ENCODE data around the gene INPP5K.
"Not testable (repeated sequence)": the region's sequence is repeated elsewhere in the genome, so short reads cannot be mapped to it uniquely, and the experiment has no call there.

Gene INPP5K

GRCh38 chr17:1535737-1536136, 19.3 kb upstream of the INPP5K start:
- no peak for TF ChIP-seq CTCF (IDR thresholded peaks at IDR 0.05)
- peak overlapping the region; percentile 83 for H3K27ac Mint-ChIP-seq
- no peaks in the 10 kb centered on the region for H3K9me3 Mint-ChIP-seq
- DNase-seq, result no peak
- H3K27me3 Mint-ChIP-seq (ENCODE audit: low read depth, poor library complexity), result no peaks in the 10 kb centered on the region
- H3K4me3 Mint-ChIP-seq, result no peak overlapping the region
- no peaks in the 10 kb centered on the region for H3K4me1 Mint-ChIP-seq
- peaks cover 74% of the 10 kb centered on the region for H3K36me3 Mint-ChIP-seq (ENCODE audit: low read depth)

GRCh38 chr17:1533661-1534325, 17.4 kb upstream of the INPP5K start:
- H3K27ac Mint-ChIP-seq, result no peak overlapping the region
- H3K36me3 Mint-ChIP-seq (ENCODE audit: low read depth), result peaks cover 67% of the 10 kb centered on the region

GRCh38 chr17:1532836-1533602, 16.6 kb upstream of the INPP5K start:
- no peak for DNase-seq
- H3K4me3 Mint-ChIP-seq, result no peak overlapping the region
- no peak for TF ChIP-seq CTCF (IDR thresholded peaks at IDR 0.05)
- no peaks in the 10 kb centered on the region for H3K27me3 Mint-ChIP-seq (ENCODE audit: low read depth, poor library complexity)
- H3K9me3 Mint-ChIP-seq, result no peaks in the 10 kb centered on the region
- H3K27ac Mint-ChIP-seq, result peak overlapping the region; percentile 13
- peaks cover 66% of the 10 kb centered on the region for H3K36me3 Mint-ChIP-seq (ENCODE audit: low read depth)
- H3K4me1 Mint-ChIP-seq, result no peaks in the 10 kb centered on the region

More at GRCh38 chr17:1533661-1534325, 17.4 kb upstream of the INPP5K start:
- no peak for TF ChIP-seq CTCF (IDR thresholded peaks at IDR 0.05)
- Mint-ChIP-seq H3K27me3 (ENCODE audit: low read depth, poor library complexity) (no peaks in the 10 kb centered on the region), H3K9me3 (no peaks in the 10 kb centered on the region), H3K4me3 (no peak overlapping the region), H3K4me1 (no peaks in the 10 kb centered on the region)
- DNase-seq, result no peak

- no peak for DNase-seq
- Mint-ChIP-seq H3K9me3 (no peaks in the 10 kb centered on the region), H3K4me3 (no peak overlapping the region), H3K27ac (no peak overlapping the region), H3K27me3 (ENCODE audit: low read depth, poor library complexity) (no peaks in the 10 kb centered on the region), H3K4me1 (no peaks in the 10 kb centered on the region), H3K36me3 (ENCODE audit: low read depth) (peaks cover 60% of the 10 kb centered on the region)
- TF ChIP-seq CTCF (IDR thresholded peaks at IDR 0.05), result no peak
Observed at GRCh38 chr17:1529863-1530262, 13.5 kb upstream of the INPP5K start.

DNA sequence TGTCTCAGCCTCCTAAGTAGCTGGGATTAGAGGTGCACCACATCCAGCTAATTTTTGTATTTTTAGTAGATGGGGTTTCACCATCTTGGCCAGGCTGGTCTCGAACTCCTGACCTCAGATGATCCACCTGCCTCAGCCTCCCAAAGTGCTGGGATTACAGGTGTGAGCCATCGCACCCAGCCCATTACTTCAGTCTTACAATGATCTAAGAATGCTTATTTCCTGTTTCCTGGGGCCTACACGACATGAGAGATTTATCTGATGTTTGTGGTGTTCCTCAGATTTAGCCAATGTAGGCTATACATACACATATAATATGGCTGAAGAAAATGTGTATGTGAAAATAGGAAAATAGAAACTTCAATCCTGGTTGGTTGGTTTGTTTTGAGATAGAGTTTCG, 10.5 kb upstream of the INPP5K start:
- not testable (repeated sequence) for H3K4me1 Mint-ChIP-seq; H3K4me3 Mint-ChIP-seq; H3K27ac Mint-ChIP-seq; H3K27me3 Mint-ChIP-seq (ENCODE audit: low read depth, poor library complexity); H3K9me3 Mint-ChIP-seq; DNase-seq
- H3K36me3 Mint-ChIP-seq (ENCODE audit: low read depth), result peaks cover 45% of the 10 kb centered on the region

DNA sequence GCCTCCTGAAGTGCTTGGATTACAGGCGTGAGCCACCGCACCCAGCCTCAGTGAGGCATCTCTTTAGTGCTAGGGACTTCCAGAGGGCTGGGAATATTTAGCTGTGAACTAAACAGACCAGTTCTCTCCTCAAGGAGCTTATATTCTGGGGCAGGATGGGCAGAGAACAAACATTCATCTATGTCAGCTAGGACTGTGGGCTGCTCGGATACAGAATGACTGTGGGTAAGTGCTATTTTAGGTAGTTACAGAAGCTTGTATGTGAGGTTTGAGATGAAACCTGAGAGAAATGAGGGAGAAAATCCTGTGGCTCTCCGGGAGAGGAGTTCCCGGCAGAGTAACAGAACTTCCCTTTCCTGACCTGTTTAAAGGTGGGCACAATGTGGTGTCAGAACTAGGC, 6.2 kb upstream of the INPP5K start:
- DNase-seq, result no peak
- no peak for TF ChIP-seq CTCF (IDR thresholded peaks at IDR 0.05)
- H3K4me1 Mint-ChIP-seq, result peaks cover 12% of the 10 kb centered on the region
- H3K9me3 Mint-ChIP-seq, result no peaks in the 10 kb centered on the region
- H3K4me3 Mint-ChIP-seq, result no peak overlapping the region
- H3K36me3 Mint-ChIP-seq (ENCODE audit: low read depth), result peaks cover 37% of the 10 kb centered on the region
- H3K27me3 Mint-ChIP-seq (ENCODE audit: low read depth, poor library complexity), result no peaks in the 10 kb centered on the region
- H3K27ac Mint-ChIP-seq, result peak overlapping the region; percentile 66
